Nephron progenitor cell (in vitro differentiated cells): ENCODE measurements around the gene BICDL2.

ENCODE experiments used
- DNase-seq: peaks from one replicate; pipeline ENCODE4 v3.0.0; 2021
- H3K27ac Mint-ChIP-seq: 2 replicates; pipeline ENCODE4 v1.8.0; 2021; ENCODE audit warnings: mild to moderate bottlenecking, moderate library complexity, mixed read lengths
- H3K27me3 Mint-ChIP-seq: 2 replicates; pipeline ENCODE4 v1.8.0; 2021; ENCODE audit warnings: mild to moderate bottlenecking, low read depth, mixed read lengths; ENCODE audit not compliant: poor library complexity
- H3K36me3 Mint-ChIP-seq: 2 replicates; pipeline ENCODE4 v1.8.0; 2021; ENCODE audit warnings: low read depth, mixed read lengths
- H3K4me1 Mint-ChIP-seq: 2 replicates; pipeline ENCODE4 v1.8.0; 2021; ENCODE audit warnings: mixed read lengths
- H3K4me3 Mint-ChIP-seq: 2 replicates; pipeline ENCODE4 v1.8.0; 2021; ENCODE audit warnings: mild to moderate bottlenecking, moderate library complexity, mixed read lengths
- H3K9me3 Mint-ChIP-seq: 2 replicates; pipeline ENCODE4 v1.8.0; 2021; ENCODE audit warnings: mild to moderate bottlenecking, moderate library complexity, mixed read lengths
- CTCF ChIP-seq: fragments of 200-600 bp; sonication (generic); IDR thresholded peaks from 2 replicates; pipeline ENCODE4 v1.5.0; 2021; ENCODE audit warnings: antibody characterized with exemption

BICDL2 gene

GRCh38 chr16:2996298-2996697, 40.4 kb downstream of the BICDL2 start:
- H3K27me3 Mint-ChIP-seq = peaks cover 19% of the 10 kb centered on the region
- no peaks in the 10 kb centered on the region for H3K36me3 Mint-ChIP-seq
- no peaks in the 10 kb centered on the region for H3K4me1 Mint-ChIP-seq

DNA sequence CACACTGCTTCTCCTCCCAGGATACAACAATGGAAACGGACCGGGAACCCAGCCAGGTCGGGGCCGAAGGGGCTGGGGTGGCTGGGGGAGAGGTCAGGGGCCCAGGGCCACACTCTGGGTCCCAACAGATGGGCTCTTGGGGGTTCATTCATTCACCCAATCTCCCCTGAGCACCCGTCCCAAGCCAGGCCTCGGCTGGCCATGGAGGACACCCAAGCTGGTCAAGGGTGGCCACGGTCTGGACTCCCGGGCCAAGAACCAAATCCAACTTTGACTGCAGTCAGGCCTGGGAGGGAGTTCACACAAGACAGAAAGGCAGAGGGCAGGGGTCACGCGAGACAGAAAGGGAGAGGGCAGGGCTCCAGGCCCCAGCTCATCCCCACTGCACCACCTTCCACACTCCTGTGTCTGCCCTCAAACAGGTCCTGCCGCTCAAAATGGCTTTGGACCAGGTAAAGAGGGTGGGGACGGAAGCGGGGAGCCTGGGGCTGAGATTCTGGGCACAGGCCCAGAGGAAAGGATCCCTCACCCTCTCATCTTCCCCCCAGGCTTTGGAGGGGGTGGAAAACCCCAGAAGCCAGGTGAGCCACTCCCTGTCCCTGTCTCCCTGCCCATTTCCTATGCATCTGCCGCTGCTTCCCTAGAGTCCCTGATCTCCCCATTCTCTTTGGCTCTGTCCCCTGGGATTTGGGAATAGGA, 44.2 kb downstream of the BICDL2 start:
- TF ChIP-seq CTCF = no peak
- Mint-ChIP-seq H3K4me1 (peaks cover 12% of the 10 kb centered on the region), H3K27me3 (peaks cover 3% of the 10 kb centered on the region), H3K9me3 (no peaks in the 10 kb centered on the region), H3K36me3 (no peaks in the 10 kb centered on the region), H3K27ac (no peak overlapping the region), H3K4me3 (no peak overlapping the region)
- DNase-seq = no peak

More at GRCh38 chr16:2996298-2996697, 40.4 kb downstream of the BICDL2 start:
- H3K4me3 Mint-ChIP-seq = no peak overlapping the region
- H3K27ac Mint-ChIP-seq = no peak overlapping the region
- DNase-seq = no peak
- no peak for TF ChIP-seq CTCF
- no peaks in the 10 kb centered on the region for H3K9me3 Mint-ChIP-seq

DNA sequence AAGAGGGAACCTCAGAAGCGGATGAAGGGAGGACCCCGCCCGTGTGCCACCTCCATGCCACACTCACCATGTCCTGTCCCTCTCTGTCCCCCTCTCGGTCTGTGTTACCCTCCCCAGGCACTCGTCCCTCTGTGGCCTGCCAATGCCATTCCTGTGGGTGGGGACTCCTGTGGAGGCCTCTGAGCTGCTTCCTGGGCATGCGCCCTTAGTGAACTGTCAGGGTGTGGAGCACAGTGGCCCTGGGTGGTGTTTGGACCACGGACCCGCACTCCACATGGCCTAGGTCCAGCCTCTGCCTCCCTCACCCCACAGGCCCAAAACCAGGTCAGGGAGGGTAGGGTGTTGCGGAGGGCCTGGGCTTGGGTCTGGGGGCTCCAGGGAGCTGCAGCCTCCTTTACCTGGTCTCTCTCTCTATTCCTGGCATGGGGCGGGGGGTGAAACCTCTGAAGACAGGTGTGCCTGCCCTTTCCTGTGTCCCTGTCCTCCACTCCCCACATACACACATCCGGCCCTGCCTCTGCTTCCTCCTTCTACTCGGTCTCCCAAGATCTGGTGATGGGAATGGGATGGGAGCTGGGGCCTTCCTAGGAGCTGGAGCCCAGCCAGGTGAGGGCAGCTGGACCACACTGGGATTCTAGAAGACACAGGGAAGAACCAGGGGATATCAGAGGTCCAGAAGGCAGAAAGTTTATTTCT, 45.0 kb downstream of the BICDL2 start:
- H3K27me3 Mint-ChIP-seq = peaks cover 3% of the 10 kb centered on the region
- H3K4me3 Mint-ChIP-seq = no peak overlapping the region
- no peaks in the 10 kb centered on the region for H3K36me3 Mint-ChIP-seq
- DNase-seq = no peak
- no peak overlapping the region for H3K27ac Mint-ChIP-seq
- no peaks in the 10 kb centered on the region for H3K9me3 Mint-ChIP-seq
- no peak for TF ChIP-seq CTCF
- H3K4me1 Mint-ChIP-seq = peaks cover 12% of the 10 kb centered on the region

DNA sequence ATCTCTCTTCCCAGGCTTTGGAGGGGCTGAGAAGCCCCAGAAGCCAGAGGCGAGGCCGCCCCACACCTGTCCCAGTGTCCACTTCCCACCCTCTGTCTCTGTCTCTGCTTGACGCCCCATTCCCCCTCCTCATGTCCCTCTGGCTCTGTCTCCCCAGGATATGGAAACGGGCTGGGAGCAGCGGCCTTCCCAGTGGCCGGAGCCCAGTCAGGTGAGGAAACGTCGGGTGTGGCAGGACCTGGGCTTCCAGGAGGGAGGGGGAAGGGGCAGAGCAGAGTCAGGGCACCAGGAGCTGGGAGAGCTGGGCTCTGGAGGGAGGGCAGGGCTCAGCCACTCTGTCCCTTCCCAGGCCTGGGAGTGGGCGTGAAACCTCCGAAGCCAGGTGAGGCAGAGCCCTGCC, 45.9 kb downstream of the BICDL2 start:
- no peak overlapping the region for H3K27ac Mint-ChIP-seq
- no peak for TF ChIP-seq CTCF
- no peaks in the 10 kb centered on the region for H3K36me3 Mint-ChIP-seq
- no peaks in the 10 kb centered on the region for H3K9me3 Mint-ChIP-seq
- no peak for DNase-seq
- H3K4me1 Mint-ChIP-seq = peaks cover 12% of the 10 kb centered on the region
- H3K4me3 Mint-ChIP-seq = no peak overlapping the region
- H3K27me3 Mint-ChIP-seq = peaks cover 3% of the 10 kb centered on the region

DNA sequence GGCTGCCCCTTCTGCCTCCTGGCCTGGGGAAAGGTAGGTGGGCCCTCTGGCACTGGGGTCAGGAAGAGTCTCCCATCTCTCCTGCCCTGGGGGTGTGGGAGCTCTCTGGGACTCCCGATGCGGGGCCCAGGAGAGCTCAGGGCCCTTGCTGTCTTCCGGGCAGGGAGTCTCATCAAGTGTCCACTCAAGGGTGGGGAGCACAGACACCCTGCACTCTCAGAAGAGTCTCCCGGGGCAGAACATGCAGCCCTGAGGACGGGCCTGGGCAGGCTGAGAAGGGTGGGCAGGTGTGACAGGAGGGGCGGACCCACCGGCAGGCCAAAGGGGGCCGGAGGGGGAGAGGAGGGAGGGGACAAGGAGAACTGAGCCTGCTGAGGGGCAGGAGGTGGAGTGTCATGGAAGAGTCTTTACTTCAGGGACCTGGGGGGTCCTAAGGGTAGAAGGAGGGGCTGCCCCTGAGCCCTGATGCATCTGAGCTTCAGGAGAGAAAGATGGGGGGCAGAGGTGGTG, 48.1 kb downstream of the BICDL2 start:
- Mint-ChIP-seq H3K36me3 (no peaks in the 10 kb centered on the region), H3K27ac (no peak overlapping the region), H3K9me3 (no peaks in the 10 kb centered on the region), H3K4me3 (no peak overlapping the region), H3K4me1 (peaks cover 12% of the 10 kb centered on the region), H3K27me3 (peaks cover 6% of the 10 kb centered on the region)
- DNase-seq = no peak
- no peak for TF ChIP-seq CTCF

DNA sequence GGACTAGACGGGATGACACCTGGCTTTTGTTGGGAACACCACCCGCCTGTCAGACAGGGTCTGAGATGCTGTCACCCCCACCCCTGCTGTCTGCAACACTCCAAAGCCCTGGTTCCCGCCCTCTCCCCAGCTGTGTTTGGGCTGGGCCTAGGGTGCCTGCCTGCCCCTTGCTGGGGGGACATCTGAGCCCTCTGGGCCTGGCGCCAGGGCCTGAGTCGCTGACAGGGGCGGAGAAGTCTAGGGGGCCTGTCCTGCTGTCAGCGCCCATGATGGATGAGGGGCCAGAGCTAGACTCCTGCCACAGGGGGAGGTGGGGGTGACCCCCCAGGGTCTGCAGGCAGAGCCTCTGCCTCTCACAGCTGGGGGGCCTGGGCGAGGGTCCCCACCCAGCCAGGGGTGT, 48.9 kb downstream of the BICDL2 start:
- no peak for DNase-seq
- no peak overlapping the region for H3K27ac Mint-ChIP-seq
- peaks cover 16% of the 10 kb centered on the region for H3K4me1 Mint-ChIP-seq
- H3K9me3 Mint-ChIP-seq = no peaks in the 10 kb centered on the region
- no peak overlapping the region for H3K4me3 Mint-ChIP-seq
- H3K27me3 Mint-ChIP-seq = peaks cover 10% of the 10 kb centered on the region
- no peaks in the 10 kb centered on the region for H3K36me3 Mint-ChIP-seq
- no peak for TF ChIP-seq CTCF
